Measurements from ENCODE around the gene LYZL1. TPM values are rescaled to one million over a fixed set of nuclear protein-coding genes. Genes with fewer than 3 reads are reported as not detected.

Gene LYZL1
- polyA plus RNA-seq, 1 donor from 2014 or later: not detected

DNA sequence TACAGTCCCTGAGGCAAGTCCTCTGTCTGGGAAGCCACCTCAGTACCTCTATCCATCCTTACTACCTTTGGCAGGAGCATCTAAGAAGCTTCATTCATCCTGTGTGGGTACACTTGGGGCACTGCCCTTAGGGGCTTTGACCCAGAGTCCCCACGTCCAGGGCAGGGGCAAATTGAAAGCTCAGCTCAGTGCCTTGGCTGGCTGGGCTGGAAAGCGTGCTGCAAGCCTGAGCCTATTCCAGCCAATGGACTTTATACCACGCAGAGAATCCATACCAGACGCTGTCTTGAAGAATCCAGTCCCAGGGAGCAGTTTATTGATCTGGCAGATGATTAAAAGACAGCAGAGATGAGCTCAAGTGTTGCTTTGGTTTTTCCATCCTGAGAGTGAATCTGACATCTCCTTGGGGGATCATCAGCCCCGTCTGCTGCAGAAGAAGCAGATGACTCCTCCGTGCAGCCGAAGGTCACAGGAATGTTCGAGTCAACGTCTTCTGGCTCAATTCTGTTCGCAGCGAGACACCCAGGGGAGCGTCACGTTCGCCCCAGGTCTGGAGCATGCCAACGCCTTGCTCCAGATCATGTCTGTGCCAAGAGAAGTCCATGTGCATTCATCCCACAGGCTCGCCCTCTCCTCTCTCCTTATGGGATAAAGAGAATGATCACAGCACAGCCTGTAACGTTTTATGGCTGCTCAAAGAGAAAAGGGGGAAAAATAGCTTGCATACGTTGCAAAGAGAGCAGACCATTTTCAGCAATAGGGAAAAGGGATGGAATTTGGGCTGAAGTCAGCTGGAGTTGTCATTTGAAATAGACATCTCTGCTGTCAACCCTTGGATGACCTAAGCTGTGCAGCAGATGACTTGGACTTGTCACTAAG is 35.8 kb upstream of the LYZL1 start:
- no peak overlapping the region for H3K4me2 ChIP-seq (ENCODE audit: low read length)

GRCh38 chr10:29253690-29254029 is 35.2 kb upstream of the LYZL1 start:
- no peak overlapping the region for H3K4me3 ChIP-seq (ENCODE audit: low read length)
- no peak overlapping the region for H2AFZ ChIP-seq (ENCODE audit: low read depth, low read length)
- H3K79me2 ChIP-seq (replicated peaks; ENCODE audit: insufficient read depth, low read length): no peaks in the 10 kb centered on the region
- no peaks in the 10 kb centered on the region for H3K9me2 ChIP-seq (ENCODE audit: insufficient read depth, low read length)
- no peak overlapping the region for H3K9ac ChIP-seq (ENCODE audit: low read length)
- no peaks in the 10 kb centered on the region for H4K20me1 ChIP-seq (ENCODE audit: insufficient read depth)
- H3K36me3 ChIP-seq (ENCODE audit: insufficient read depth, low read length): no peaks in the 10 kb centered on the region
- H3F3A ChIP-seq (ENCODE audit: insufficient read depth, low read length, poor library complexity, severe bottlenecking): no peaks in the 10 kb centered on the region
- TF ChIP-seq MXI1 (conservative IDR thresholded peaks at IDR 0.05; ENCODE audit: poor library complexity, severe bottlenecking) (no peak), EZH2 (IDR thresholded peaks at IDR 0.05; ENCODE audit: borderline replicate concordance, insufficient read depth, low read length, poor library complexity, severe bottlenecking) (no peak), EP300 (conservative IDR thresholded peaks at IDR 0.05; ENCODE audit: poor library complexity, severe bottlenecking) (no peak), RAD21 (conservative IDR thresholded peaks at IDR 0.05) (no peak), TAF1 (IDR thresholded peaks at IDR 0.05; ENCODE audit: low read depth) (no peak), SMC3 (conservative IDR thresholded peaks at IDR 0.05; ENCODE audit: poor library complexity) (no peak), POLR2AphosphoS5 (IDR thresholded peaks at IDR 0.05) (no peak)
- TF ChIP-seq, protein P1, sequence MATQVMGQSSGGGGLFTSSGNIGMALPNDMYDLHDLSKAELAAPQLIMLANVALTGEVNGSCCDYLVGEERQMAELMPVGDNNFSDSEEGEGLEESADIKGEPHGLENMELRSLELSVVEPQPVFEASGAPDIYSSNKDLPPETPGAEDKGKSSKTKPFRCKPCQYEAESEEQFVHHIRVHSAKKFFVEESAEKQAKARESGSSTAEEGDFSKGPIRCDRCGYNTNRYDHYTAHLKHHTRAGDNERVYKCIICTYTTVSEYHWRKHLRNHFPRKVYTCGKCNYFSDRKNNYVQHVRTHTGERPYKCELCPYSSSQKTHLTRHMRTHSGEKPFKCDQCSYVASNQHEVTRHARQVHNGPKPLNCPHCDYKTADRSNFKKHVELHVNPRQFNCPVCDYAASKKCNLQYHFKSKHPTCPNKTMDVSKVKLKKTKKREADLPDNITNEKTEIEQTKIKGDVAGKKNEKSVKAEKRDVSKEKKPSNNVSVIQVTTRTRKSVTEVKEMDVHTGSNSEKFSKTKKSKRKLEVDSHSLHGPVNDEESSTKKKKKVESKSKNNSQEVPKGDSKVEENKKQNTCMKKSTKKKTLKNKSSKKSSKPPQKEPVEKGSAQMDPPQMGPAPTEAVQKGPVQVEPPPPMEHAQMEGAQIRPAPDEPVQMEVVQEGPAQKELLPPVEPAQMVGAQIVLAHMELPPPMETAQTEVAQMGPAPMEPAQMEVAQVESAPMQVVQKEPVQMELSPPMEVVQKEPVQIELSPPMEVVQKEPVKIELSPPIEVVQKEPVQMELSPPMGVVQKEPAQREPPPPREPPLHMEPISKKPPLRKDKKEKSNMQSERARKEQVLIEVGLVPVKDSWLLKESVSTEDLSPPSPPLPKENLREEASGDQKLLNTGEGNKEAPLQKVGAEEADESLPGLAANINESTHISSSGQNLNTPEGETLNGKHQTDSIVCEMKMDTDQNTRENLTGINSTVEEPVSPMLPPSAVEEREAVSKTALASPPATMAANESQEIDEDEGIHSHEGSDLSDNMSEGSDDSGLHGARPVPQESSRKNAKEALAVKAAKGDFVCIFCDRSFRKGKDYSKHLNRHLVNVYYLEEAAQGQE (IDR thresholded peaks at IDR 0.05; ENCODE audit: borderline replicate concordance): no peak
- TF ChIP-seq, protein P2, sequence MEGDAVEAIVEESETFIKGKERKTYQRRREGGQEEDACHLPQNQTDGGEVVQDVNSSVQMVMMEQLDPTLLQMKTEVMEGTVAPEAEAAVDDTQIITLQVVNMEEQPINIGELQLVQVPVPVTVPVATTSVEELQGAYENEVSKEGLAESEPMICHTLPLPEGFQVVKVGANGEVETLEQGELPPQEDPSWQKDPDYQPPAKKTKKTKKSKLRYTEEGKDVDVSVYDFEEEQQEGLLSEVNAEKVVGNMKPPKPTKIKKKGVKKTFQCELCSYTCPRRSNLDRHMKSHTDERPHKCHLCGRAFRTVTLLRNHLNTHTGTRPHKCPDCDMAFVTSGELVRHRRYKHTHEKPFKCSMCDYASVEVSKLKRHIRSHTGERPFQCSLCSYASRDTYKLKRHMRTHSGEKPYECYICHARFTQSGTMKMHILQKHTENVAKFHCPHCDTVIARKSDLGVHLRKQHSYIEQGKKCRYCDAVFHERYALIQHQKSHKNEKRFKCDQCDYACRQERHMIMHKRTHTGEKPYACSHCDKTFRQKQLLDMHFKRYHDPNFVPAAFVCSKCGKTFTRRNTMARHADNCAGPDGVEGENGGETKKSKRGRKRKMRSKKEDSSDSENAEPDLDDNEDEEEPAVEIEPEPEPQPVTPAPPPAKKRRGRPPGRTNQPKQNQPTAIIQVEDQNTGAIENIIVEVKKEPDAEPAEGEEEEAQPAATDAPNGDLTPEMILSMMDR (IDR thresholded peaks at IDR 0.05; ENCODE audit: poor library complexity, severe bottlenecking): no peak
- no peak overlapping the region for H3K27ac ChIP-seq (ENCODE audit: low read length)
- no peaks in the 10 kb centered on the region for H3K27me3 ChIP-seq (ENCODE audit: insufficient read depth, low read depth, low read length)
- no peaks in the 10 kb centered on the region for H3K9me3 ChIP-seq (ENCODE audit: low read length)
- H3K4me2 ChIP-seq (ENCODE audit: low read length): no peak overlapping the region

More for the DNA sequence above, 35.8 kb upstream of the LYZL1 start:
- Histone ChIP-seq H3K9me2 (ENCODE audit: insufficient read depth, low read length) (no peaks in the 10 kb centered on the region), H2AFZ (ENCODE audit: low read depth, low read length) (no peak overlapping the region), H3K9me3 (ENCODE audit: low read length) (no peaks in the 10 kb centered on the region), H3K4me3 (ENCODE audit: low read length) (no peak overlapping the region), H3K27ac (ENCODE audit: low read length) (no peak overlapping the region), H3K27me3 (ENCODE audit: insufficient read depth, low read depth, low read length) (no peaks in the 10 kb centered on the region), H3K79me2 (replicated peaks; ENCODE audit: insufficient read depth, low read length) (no peaks in the 10 kb centered on the region), H4K20me1 (ENCODE audit: insufficient read depth) (no peaks in the 10 kb centered on the region), H3K9ac (ENCODE audit: low read length) (no peak overlapping the region), H3F3A (ENCODE audit: insufficient read depth, low read length, poor library complexity, severe bottlenecking) (no peaks in the 10 kb centered on the region), H3K36me3 (ENCODE audit: insufficient read depth, low read length) (no peaks in the 10 kb centered on the region)
- TF ChIP-seq TAF1 (IDR thresholded peaks at IDR 0.05; ENCODE audit: low read depth) (no peak), EZH2 (IDR thresholded peaks at IDR 0.05; ENCODE audit: borderline replicate concordance, insufficient read depth, low read length, poor library complexity, severe bottlenecking) (no peak), RAD21 (conservative IDR thresholded peaks at IDR 0.05) (no peak), SMC3 (conservative IDR thresholded peaks at IDR 0.05; ENCODE audit: poor library complexity) (no peak), MXI1 (conservative IDR thresholded peaks at IDR 0.05; ENCODE audit: poor library complexity, severe bottlenecking) (no peak), EP300 (conservative IDR thresholded peaks at IDR 0.05; ENCODE audit: poor library complexity, severe bottlenecking) (no peak), POLR2AphosphoS5 (IDR thresholded peaks at IDR 0.05) (no peak)
- TF ChIP-seq, protein P2 (IDR thresholded peaks at IDR 0.05; ENCODE audit: poor library complexity, severe bottlenecking): no peak
- TF ChIP-seq, protein P1 (IDR thresholded peaks at IDR 0.05; ENCODE audit: borderline replicate concordance): no peak
